Measurements from ENCODE around the gene MKLN1. TPM values are rescaled to one million over a fixed set of nuclear protein-coding genes. Genes with fewer than 3 reads are reported as not detected.

Gene MKLN1
- total and polyA plus RNA-seq, 2 donors (not counting 1 experiment from before 2014, with no cell fraction given) = 8.5 to 68.4 TPM

DNA sequence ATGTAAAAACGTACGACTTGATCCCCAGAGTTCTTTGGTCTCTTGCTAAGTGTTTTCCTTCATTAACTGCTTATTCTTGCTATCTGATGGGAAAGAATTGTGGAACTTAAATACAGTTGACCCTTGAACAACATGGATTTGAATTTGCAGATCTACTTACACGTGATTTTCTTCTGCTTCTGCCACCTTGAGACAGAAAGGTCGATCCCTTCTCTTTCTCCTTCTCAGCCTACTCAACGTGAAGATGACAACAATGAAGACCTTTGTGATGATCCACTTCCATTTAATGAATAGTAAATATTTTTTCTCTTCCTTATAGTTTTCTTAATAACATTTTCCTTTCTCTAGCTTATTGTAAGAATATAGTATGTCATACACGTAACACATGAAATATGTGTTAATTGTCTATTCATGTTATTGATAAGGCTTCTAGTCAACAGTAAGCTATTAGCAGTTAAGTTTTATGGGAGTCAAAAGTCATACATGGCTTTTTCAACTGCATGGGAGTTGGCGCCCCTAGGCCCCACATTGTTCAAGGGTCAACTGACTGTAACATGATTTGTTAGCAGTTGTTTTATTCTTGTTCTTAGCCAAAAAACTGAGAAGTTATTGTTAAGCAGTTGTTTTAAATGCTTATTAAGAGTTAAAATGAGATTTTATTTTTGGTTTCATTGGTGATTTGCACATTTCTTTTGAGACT is 11.2 kb downstream of the MKLN1 start:
- H3K36me3 ChIP-seq (replicated peaks in 1 of 2; ENCODE audit: control extremely low read depth in 1 of 2, control insufficient read depth in 1 of 2, extremely low read depth in 1 of 2, insufficient read depth in 2 of 2, low read length in 1 of 2) = peaks cover 0 to 5% of the 10 kb centered on the region in 2 experiments
- peaks cover 96% of the 10 kb centered on the region for H3K79me2 ChIP-seq (ENCODE audit: control insufficient read depth, insufficient read depth, low read length)
- H3K27me3 ChIP-seq (replicated peaks in 1 of 4; ENCODE audit: control extremely low read depth in 1 of 4, control insufficient read depth in 3 of 4, insufficient read depth in 4 of 4, low read length in 3 of 4) = no peaks in the 10 kb centered on the region
- peaks cover 36% of the 10 kb centered on the region for H3K4me1 Mint-ChIP-seq
- CTCF ChIA-PET = interaction anchor here (1.3 kb wide), 1 partner anchor 12 kb away, joined by 4 read pairs; the partner anchor contains the start of gene MKLN1
- peaks cover 7% of the 10 kb centered on the region for H3K9me3 Mint-ChIP-seq (ENCODE audit: insufficient read depth)
- no peak overlapping the region for H3K27ac Mint-ChIP-seq
- H3K4me3 Mint-ChIP-seq = no peak overlapping the region
- peaks cover 16% of the 10 kb centered on the region for H4K20me1 ChIP-seq (ENCODE audit: control insufficient read depth, insufficient read depth, low read length, poor library complexity, severe bottlenecking)
- POLR2A ChIA-PET = interaction anchor here (1.6 kb wide), 1 partner anchor 11 kb away, joined by 3 read pairs; no protein-coding TSS in a partner anchor
- TF ChIP-seq, protein P1, sequence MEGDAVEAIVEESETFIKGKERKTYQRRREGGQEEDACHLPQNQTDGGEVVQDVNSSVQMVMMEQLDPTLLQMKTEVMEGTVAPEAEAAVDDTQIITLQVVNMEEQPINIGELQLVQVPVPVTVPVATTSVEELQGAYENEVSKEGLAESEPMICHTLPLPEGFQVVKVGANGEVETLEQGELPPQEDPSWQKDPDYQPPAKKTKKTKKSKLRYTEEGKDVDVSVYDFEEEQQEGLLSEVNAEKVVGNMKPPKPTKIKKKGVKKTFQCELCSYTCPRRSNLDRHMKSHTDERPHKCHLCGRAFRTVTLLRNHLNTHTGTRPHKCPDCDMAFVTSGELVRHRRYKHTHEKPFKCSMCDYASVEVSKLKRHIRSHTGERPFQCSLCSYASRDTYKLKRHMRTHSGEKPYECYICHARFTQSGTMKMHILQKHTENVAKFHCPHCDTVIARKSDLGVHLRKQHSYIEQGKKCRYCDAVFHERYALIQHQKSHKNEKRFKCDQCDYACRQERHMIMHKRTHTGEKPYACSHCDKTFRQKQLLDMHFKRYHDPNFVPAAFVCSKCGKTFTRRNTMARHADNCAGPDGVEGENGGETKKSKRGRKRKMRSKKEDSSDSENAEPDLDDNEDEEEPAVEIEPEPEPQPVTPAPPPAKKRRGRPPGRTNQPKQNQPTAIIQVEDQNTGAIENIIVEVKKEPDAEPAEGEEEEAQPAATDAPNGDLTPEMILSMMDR (IDR thresholded peaks at IDR 0.05) = no peak
- TF ChIP-seq EZH2 (IDR thresholded peaks at IDR 0.05; ENCODE audit: borderline replicate concordance, insufficient read depth, low read depth, low read length, poor library complexity, severe bottlenecking) = no peak
- no peak for ATAC-seq (ENCODE audit: low read depth)
- 100% methylated on average over 2 of the region's 7 CpGs for WGBS (ENCODE audit: insufficient coverage)
- intact Hi-C loops (cut with micrococcal nuclease) = no loop called here
- H3K27ac ChIP-seq (ENCODE audit: low read length in 2 of 2) = no peak overlapping the region
- no peak overlapping the region for H3K4me3 ChIP-seq (ENCODE audit: control extremely low read depth in 1 of 5, extremely low read depth in 1 of 5, insufficient read depth in 1 of 5, low read depth in 2 of 5, low read length in 4 of 5)
- peaks cover 0 to 5% of the 10 kb centered on the region in 2 donors for H3K4me1 ChIP-seq (ENCODE audit: control insufficient read depth in 2 of 2, insufficient read depth in 2 of 2, low read length in 2 of 2)
- DNase-seq = no peak
- H3K9ac ChIP-seq (ENCODE audit: low read length) = no peak overlapping the region
- H3K9me3 ChIP-seq (ENCODE audit: control extremely low read depth in 1 of 3, control insufficient read depth in 2 of 3, insufficient read depth in 1 of 3, low read length in 2 of 3) = peaks cover 0 to 21% (median 10%) of the 10 kb centered on the region in 3 donors
- H3K4me2 ChIP-seq (replicated peaks; ENCODE audit: low read depth, low read length, poor library complexity, severe bottlenecking) = no peak overlapping the region
- no peaks in the 10 kb centered on the region for H3K27me3 Mint-ChIP-seq
- no peak overlapping the region for H2AFZ ChIP-seq (ENCODE audit: insufficient read depth, low read depth, low read length, poor library complexity, severe bottlenecking)

DNA sequence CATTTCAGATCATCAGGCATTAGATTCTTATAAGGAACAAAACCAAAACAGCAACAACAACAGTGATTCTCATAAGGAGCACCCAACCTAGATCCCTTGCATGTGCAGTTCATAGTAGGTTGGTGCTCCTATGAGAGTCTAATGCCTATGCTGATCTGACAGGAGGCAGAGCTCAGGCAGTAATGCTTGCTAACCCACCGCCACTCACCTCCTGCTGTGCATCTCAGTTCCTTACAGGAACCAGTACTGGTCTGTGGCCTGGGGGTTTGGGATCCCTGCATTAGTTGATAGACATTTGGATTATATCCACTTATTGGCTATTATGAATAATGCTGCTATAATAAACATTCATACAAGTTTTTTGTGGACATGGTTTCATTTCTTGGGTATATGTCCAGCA is 14.0 kb downstream of the MKLN1 start:
- H3K4me1 ChIP-seq (ENCODE audit: control insufficient read depth in 2 of 2, insufficient read depth in 2 of 2, low read length in 2 of 2) = peaks cover 0 to 5% of the 10 kb centered on the region in 2 donors
- Mint-ChIP-seq H3K27me3 (no peaks in the 10 kb centered on the region), H3K27ac (peak overlapping the region; percentile 53), H3K4me3 (no peak overlapping the region), H3K4me1 (peaks cover 32% of the 10 kb centered on the region), H3K9me3 (ENCODE audit: insufficient read depth) (peaks cover 3% of the 10 kb centered on the region)
- ATAC-seq (ENCODE audit: low read depth) (no peak), DNase-seq (no peak)
- TF ChIP-seq, protein P1 (IDR thresholded peaks at IDR 0.05) = no peak
- no peak for TF ChIP-seq EZH2 (IDR thresholded peaks at IDR 0.05; ENCODE audit: borderline replicate concordance, insufficient read depth, low read depth, low read length, poor library complexity, severe bottlenecking)
- peaks cover 94% of the 10 kb centered on the region for H3K79me2 ChIP-seq (ENCODE audit: control insufficient read depth, insufficient read depth, low read length)
- no peak overlapping the region for H3K9ac ChIP-seq (ENCODE audit: low read length)
- peaks cover 0 to 5% of the 10 kb centered on the region in 2 experiments for H3K36me3 ChIP-seq (replicated peaks in 1 of 2; ENCODE audit: control extremely low read depth in 1 of 2, control insufficient read depth in 1 of 2, extremely low read depth in 1 of 2, insufficient read depth in 2 of 2, low read length in 1 of 2)
- no CpG with 5 or more reads among the region's 1 CpG for WGBS (ENCODE audit: insufficient coverage)
- no peak overlapping the region for H3K27ac ChIP-seq (ENCODE audit: low read length in 2 of 2)
- H3K9me3 ChIP-seq (ENCODE audit: control extremely low read depth in 1 of 3, control insufficient read depth in 2 of 3, insufficient read depth in 1 of 3, low read length in 2 of 3) = peaks cover 0 to 13% (median 4%) of the 10 kb centered on the region in 3 donors
- H3K4me3 ChIP-seq (ENCODE audit: control extremely low read depth in 1 of 5, extremely low read depth in 1 of 5, insufficient read depth in 1 of 5, low read depth in 2 of 5, low read length in 4 of 5) = no peak overlapping the region
- no peak overlapping the region for H3K4me2 ChIP-seq (replicated peaks; ENCODE audit: low read depth, low read length, poor library complexity, severe bottlenecking)
- no peaks in the 10 kb centered on the region for H3K27me3 ChIP-seq (replicated peaks in 1 of 4; ENCODE audit: control extremely low read depth in 1 of 4, control insufficient read depth in 3 of 4, insufficient read depth in 4 of 4, low read length in 3 of 4)
- H4K20me1 ChIP-seq (ENCODE audit: control insufficient read depth, insufficient read depth, low read length, poor library complexity, severe bottlenecking) = peaks cover 38% of the 10 kb centered on the region
- intact Hi-C loops (cut with micrococcal nuclease) = no loop called here
- H2AFZ ChIP-seq (ENCODE audit: insufficient read depth, low read depth, low read length, poor library complexity, severe bottlenecking) = no peak overlapping the region
- ChIA-PET POLR2A (no interaction called here), CTCF (no interaction called here)

Data from B cell (primary cell).